GM18909 (cell line): Measurements from ENCODE around the gene PITRM1.

Experiments
- ATAC-seq: cut with Tn5 transposase; IDR thresholded peaks from one replicate; pipeline ENCODE4 v1.9.1; 2021; ENCODE audit warnings: mild to moderate bottlenecking; ENCODE audit not compliant: unreplicated experiment, poor library complexity

Gene PITRM1

GRCh38 chr10:3169673-3170072 lies 2.9 kb downstream of the PITRM1 start:
- no peak for ATAC-seq

DNA sequence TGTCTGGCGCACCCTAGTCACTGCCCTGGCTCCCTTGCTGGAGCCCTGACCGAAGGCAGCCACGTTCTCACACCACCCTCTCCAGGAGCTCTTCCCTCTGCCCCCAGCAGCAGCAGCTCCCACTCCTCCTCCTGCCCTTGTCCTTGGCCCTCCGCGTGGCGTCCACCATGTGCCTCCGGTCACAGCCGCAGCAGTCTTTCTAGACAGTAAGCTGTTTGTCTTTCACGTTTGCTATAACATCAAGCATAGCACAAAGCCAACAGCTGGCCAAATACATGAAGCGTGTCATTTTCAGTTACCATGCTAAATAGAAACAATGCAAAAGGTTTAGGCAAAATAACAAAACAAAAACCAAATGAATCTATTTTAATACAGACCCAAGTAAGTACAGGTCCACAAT lies 3.3 kb downstream of the PITRM1 start:
- no peak for ATAC-seq

GRCh38 chr10:3167611-3168330 lies 4.8 kb downstream of the PITRM1 start:
- ATAC-seq, result no peak

GRCh38 chr10:3166496-3167290 lies 5.9 kb downstream of the PITRM1 start:
- ATAC-seq, result no peak

- ATAC-seq, result no peak
These were observed 7.4 kb downstream of the PITRM1 start for GRCh38 chr10:3165196-3165595.

DNA sequence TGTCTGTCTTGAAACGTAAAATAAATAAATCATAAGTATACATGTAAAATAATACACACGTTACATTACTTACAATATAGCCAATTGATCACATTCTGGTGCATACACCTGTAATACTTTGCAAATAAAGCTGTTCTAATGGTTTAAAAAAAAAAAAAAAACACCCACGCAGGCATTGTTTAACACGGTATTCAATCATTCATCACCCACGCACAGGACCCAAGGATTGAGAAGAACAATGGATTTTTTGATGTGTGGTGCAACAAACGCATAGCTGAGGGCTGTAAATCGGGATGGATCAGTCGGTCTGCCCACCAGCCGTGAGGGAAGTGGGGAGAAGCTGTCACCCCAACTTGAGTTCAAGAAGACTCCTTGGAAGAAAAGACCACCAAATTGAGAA lies 8.7 kb downstream of the PITRM1 start:
- ATAC-seq, result no peak

DNA sequence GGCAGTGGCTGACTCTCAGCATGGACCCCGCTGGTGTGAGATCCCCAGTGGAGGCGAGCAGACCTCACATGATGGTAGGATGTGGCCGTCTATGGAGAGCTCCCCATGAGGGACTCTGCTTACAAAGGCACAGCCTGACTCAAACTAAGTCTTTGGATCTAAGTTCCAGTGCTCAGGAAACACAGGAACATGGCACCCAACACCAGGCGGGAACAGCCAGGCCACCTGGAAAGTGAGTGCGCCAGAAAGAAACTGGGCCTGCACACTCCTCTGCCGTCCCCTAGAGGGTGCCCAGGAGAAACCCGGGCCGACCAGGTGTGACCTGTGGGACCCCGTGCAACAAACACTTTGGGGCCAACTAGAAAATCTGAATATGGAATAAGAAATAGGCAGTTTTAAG lies 10.0 kb downstream of the PITRM1 start:
- no peak for ATAC-seq

DNA sequence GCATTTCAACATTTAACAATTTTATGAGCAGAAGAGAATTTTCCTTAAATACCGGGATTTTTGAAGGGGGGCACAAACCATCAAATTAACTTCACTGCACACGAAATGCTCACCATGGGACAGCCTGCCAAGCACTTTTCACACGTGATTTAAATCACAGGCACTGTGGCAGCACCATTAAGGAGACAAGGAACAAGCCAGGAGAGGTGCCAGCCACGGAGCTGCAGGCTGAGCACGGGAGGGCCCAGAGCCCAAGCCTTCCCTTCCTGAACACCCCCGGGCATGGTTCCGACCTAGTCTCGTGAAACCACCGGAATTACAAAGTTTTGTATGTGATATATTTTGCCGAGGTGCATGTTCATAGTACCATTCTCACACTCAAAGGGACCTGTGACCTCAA lies 13.4 kb downstream of the PITRM1 start:
- no peak for ATAC-seq

- ATAC-seq, result no peak
These were observed 17.9 kb downstream of the PITRM1 start for GRCh38 chr10:3154666-3155065.

GRCh38 chr10:3152566-3152935 lies 20.0 kb downstream of the PITRM1 start:
- no peak for ATAC-seq

GRCh38 chr10:3151889-3152565 lies 20.6 kb downstream of the PITRM1 start:
- no peak for ATAC-seq

DNA sequence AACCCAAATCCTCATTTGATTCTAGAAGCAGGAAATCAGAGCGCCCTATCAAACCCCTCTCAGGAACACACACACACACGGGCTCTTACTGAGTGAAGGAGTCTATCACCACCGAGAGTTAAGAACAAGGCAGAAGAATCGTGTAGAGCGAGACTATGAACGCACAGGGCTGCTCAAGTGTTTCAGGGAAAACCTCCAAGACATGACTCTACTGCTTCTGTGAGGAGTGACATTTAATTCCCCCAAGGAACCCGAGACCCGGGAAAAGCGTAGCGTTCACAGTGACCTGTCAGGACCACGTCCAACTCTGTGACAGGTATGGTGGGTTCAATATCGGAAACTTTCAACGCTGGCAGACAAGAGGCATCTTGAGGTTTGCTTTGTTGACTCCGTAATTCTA lies 21.6 kb downstream of the PITRM1 start:
- ATAC-seq, result no peak

DNA sequence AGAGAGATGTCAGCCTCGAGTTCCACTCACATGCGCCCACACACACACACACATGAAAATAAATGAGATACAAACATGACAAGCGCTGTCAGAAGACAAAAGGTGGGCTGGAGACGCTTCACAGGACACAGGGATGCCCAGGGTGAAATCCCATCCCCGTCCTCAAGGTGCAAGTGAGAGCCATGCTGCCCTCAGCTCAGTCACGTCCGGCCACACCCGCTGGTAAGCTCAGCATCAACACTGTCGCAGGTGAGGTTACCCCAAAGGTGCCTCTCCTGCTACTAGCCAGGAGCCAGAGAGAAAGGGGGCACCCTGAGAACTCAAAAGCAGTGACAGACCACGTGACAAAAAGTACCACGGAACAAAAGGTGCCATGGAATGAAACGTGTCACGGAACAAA lies 22.2 kb downstream of the PITRM1 start:
- no peak for ATAC-seq

DNA sequence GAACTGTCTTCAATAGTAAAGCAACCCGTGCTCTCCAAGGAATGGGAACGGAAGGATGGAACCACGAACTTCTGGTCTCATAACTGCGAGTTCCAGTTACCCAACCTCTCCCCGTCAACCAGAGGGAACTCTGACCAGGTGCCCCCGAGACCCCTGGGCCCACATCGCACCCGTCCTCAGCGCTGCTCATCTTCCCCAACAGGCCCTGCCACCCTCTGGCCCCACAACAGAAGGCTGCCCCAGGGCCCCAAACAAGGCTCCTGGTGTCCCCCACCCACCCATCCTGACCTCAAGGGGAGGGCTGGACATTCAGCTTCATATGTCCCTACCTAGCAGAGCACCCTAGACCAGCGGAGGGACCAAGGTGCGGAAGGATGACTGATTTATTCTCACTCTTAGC lies 22.7 kb downstream of the PITRM1 start:
- ATAC-seq, result no peak

GRCh38 chr10:3148994-3149393 lies 23.6 kb downstream of the PITRM1 start:
- ATAC-seq, result no peak

- no peak for ATAC-seq
These were observed 24.5 kb downstream of the PITRM1 start for GRCh38 chr10:3148041-3148440.

GRCh38 chr10:3147117-3147820 lies 25.3 kb downstream of the PITRM1 start:
- ATAC-seq, result no peak

DNA sequence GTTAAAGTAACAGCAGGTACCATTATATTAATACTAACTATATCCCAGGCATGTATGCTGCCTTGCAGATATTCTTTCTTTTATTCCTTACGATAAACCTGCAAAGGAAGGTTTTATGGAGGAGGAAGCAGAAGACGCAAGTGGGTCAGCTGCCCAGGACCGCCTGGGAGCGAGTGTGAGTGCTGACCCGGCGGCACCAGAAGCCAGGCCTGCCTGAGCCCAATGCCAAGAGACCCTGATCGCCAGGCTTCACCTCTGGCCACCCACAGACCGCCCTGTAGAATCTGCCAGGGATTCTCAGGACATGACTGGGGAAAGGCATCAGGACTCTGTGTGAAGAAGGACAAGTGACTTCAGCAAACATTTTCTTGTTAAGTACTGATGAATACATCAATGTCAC lies 26.3 kb downstream of the PITRM1 start:
- ATAC-seq, result no peak

- ATAC-seq, result no peak
These were observed 27.2 kb downstream of the PITRM1 start for GRCh38 chr10:3145366-3145765.

- no peak for ATAC-seq
These were observed 28.7 kb downstream of the PITRM1 start for GRCh38 chr10:3143791-3144434.
